ENCODE results near the gene C2orf72. TPM values are rescaled to one million over a fixed set of nuclear protein-coding genes. Genes with fewer than 3 reads are reported as not detected.

C2orf72 gene
- total RNA-seq, 1 donor from 2014 or later: 5.4 TPM

DNA sequence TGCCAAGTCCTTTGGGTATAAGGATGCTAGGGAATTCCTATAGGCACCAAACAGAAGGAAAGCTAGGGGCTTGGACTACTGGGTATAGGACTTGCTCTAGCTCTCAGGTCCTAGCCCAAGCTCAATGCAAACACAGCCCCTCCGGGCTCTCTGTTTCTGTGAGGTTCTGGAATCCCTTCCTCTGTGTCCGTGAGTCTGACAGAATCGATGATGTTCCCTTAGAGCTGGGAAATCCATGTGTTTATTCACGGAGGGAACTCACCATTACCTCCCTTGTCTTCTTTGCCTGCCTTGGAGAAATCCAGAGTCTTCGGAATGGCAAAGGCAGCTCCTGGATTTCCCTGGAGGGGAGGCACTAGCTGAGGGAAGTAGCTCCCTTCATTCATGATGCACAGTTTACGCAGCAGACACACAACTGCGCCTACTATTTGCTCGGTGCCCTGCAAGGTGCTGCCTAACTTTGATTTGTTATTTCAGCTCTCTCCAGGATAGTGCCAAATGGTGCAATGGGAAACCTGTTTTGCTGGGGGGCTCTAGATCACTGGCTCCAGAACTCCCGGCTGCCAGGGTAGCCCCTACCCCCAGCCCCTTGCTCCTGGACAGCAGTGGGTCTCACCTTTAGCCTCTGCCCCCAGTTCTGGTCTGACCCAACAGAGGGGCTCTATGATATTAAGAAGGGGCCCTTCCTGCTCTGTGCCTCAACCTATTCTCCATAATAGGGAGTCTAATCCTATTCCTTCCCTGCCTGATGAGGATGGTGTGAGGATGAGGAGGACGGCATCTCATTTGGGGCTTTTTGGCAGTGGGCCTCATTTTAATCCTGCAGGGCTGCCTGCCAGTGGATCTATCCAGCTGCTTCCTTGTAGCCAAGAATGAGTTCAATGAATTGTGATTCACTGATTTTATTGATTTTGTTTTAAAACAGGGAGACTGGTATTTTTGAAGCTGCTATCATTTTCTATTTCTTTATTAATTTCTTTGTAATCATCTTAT is 10.9 kb downstream of the C2orf72 start:
- Mint-ChIP-seq H3K9me3 (ENCODE audit: unreplicated experiment) (no peaks in the 10 kb centered on the region), H3K4me1 (ENCODE audit: unreplicated experiment) (no peaks in the 10 kb centered on the region), H3K4me3 (ENCODE audit: unreplicated experiment) (no peak overlapping the region), H3K36me3 (ENCODE audit: low read depth, unreplicated experiment) (no peaks in the 10 kb centered on the region), H3K27me3 (ENCODE audit: unreplicated experiment) (no peaks in the 10 kb centered on the region), H3K27ac (ENCODE audit: unreplicated experiment) (no peak overlapping the region)
- TF ChIP-seq, protein P1, sequence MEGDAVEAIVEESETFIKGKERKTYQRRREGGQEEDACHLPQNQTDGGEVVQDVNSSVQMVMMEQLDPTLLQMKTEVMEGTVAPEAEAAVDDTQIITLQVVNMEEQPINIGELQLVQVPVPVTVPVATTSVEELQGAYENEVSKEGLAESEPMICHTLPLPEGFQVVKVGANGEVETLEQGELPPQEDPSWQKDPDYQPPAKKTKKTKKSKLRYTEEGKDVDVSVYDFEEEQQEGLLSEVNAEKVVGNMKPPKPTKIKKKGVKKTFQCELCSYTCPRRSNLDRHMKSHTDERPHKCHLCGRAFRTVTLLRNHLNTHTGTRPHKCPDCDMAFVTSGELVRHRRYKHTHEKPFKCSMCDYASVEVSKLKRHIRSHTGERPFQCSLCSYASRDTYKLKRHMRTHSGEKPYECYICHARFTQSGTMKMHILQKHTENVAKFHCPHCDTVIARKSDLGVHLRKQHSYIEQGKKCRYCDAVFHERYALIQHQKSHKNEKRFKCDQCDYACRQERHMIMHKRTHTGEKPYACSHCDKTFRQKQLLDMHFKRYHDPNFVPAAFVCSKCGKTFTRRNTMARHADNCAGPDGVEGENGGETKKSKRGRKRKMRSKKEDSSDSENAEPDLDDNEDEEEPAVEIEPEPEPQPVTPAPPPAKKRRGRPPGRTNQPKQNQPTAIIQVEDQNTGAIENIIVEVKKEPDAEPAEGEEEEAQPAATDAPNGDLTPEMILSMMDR (IDR thresholded peaks at IDR 0.05; ENCODE audit: unreplicated experiment): no peak
- DNase-seq (ENCODE audit: low spot score): no peak

DNA sequence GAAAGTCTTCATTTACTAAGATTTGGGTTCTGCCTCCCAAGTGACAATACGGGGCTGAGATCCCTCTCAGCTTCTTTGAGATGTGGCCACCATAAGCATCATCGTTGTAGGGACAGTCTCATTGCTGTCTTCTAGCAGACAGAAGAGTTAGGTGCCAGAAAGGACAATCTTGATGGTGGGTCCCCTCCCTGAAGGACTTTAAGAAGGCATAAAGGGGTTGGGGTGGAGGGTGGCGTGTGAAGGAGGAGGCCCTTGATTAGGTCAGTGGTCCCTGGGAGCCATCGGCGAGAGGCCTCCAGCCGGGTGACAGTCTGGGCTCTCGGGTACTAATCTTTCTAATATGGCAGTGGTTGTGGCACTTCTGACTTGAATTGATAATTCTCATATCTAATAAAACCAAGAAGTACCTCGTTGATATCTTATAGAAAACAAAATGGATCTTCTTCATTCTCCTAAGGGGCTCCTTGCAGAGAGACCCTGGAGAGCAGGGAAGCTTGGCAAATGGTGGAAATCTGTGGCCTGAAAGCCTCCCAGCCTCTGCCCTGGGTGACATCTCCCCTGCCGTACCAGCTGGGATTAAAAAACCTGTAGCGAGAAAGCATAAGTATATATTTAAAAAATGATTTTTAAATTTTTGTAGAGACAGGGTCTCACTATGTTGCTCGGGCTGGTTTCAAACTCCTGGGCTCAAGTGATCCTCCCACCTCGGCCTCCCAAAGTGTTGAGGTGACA is 12.1 kb downstream of the C2orf72 start:
- Mint-ChIP-seq H3K9me3 (ENCODE audit: unreplicated experiment) (no peaks in the 10 kb centered on the region), H3K27me3 (ENCODE audit: unreplicated experiment) (no peaks in the 10 kb centered on the region), H3K27ac (ENCODE audit: unreplicated experiment) (no peak overlapping the region), H3K36me3 (ENCODE audit: low read depth, unreplicated experiment) (no peaks in the 10 kb centered on the region), H3K4me3 (ENCODE audit: unreplicated experiment) (no peak overlapping the region), H3K4me1 (ENCODE audit: unreplicated experiment) (peaks cover 5% of the 10 kb centered on the region)
- TF ChIP-seq, protein P1 (IDR thresholded peaks at IDR 0.05; ENCODE audit: unreplicated experiment): no peak
- DNase-seq (ENCODE audit: low spot score): no peak

DNA sequence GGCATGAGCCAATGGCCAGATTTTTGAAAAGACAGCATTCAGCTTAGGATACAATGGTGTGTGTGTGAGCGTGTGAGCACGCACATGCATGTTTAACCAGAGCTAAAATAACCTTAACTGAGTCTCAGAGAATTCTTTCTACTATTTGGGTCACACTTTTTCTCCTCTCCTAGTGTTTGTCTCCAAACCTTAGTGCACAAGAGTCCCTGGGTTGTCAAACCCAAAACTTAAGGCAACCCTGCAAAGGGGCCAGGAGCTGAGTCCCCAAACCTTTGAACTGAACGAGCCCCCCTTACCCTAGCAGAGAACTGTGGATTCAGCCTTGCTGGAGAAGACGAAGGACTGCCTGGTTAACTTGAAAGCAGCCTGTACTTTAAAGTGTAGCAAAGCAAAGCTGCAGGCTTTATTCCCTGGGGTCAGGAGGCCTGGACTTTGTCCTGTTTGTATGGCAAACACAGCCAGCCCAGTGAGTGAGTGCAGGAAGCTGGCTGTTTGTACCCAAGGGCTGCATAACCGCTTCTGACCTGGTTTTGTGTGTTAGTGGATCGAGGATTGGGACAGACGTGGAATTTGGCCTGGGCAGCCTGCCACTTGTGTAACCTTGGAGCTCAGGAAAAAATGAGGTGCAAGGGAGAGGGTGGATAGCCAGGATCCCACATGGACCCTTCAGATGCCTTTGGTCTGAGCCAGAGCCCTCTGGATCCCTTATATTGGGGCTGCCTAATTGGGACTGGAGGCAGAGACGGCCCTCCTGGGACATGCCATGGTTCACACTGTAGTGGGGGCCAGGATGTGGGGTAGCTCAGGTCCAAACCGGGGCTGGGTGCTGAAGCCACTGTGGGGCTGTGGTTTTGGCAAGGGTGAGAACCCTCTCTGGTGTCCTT is 12.9 kb downstream of the C2orf72 start:
- no peaks in the 10 kb centered on the region for H3K36me3 Mint-ChIP-seq (ENCODE audit: low read depth, unreplicated experiment)
- H3K27me3 Mint-ChIP-seq (ENCODE audit: unreplicated experiment): peaks cover 3% of the 10 kb centered on the region
- H3K9me3 Mint-ChIP-seq (ENCODE audit: unreplicated experiment): no peaks in the 10 kb centered on the region
- peaks cover 5% of the 10 kb centered on the region for H3K4me1 Mint-ChIP-seq (ENCODE audit: unreplicated experiment)
- no peak for DNase-seq (ENCODE audit: low spot score)
- TF ChIP-seq, protein P1 (IDR thresholded peaks at IDR 0.05; ENCODE audit: unreplicated experiment): no peak
- H3K4me3 Mint-ChIP-seq (ENCODE audit: unreplicated experiment): no peak overlapping the region
- no peak overlapping the region for H3K27ac Mint-ChIP-seq (ENCODE audit: unreplicated experiment)

DNA sequence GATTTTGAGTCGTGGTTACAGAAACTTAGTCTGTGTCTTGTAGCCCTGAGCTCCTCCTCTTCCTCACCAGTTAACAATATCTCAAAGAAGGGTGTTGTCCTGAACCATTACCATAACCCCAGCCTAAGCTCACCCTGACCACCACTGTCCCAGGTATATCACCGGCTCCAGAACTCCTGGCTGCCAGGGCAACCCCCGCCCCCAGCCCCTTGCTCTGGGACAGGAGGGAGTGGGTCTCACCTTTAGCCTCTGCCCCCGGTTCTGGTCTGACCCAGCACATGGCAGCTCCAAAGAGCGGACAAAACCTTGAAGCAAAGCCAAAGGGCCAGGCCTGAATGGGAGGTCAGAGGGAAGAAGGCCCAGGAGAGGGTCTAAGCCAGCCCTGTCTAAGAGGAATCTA is 13.8 kb downstream of the C2orf72 start:
- peaks cover 3% of the 10 kb centered on the region for H3K27me3 Mint-ChIP-seq (ENCODE audit: unreplicated experiment)
- no peaks in the 10 kb centered on the region for H3K9me3 Mint-ChIP-seq (ENCODE audit: unreplicated experiment)
- no peak for DNase-seq (ENCODE audit: low spot score)
- H3K27ac Mint-ChIP-seq (ENCODE audit: unreplicated experiment): peak overlapping the region; percentile 14
- TF ChIP-seq, protein P1 (IDR thresholded peaks at IDR 0.05; ENCODE audit: unreplicated experiment): no peak
- peaks cover 5% of the 10 kb centered on the region for H3K4me1 Mint-ChIP-seq (ENCODE audit: unreplicated experiment)
- no peaks in the 10 kb centered on the region for H3K36me3 Mint-ChIP-seq (ENCODE audit: low read depth, unreplicated experiment)
- no peak overlapping the region for H3K4me3 Mint-ChIP-seq (ENCODE audit: unreplicated experiment)
